ENCODE measurements around the gene PLXNA2. TPM values are rescaled to one million over a fixed set of nuclear protein-coding genes. Genes with fewer than 3 reads are reported as not detected.

PLXNA2 gene
- total RNA-seq, 1 experiment from 2014 or later, result 6.0 TPM

- no peak for DNase-seq (ENCODE audit: low read depth)
These were observed 243.7 kb downstream of the PLXNA2 start for GRCh38 chr1:208000504-208000903.

GRCh38 chr1:207999972-208000371 lies 244.2 kb downstream of the PLXNA2 start:
- no peak for DNase-seq (ENCODE audit: low read depth)

GRCh38 chr1:207999274-207999915 lies 244.8 kb downstream of the PLXNA2 start:
- no peak for DNase-seq (ENCODE audit: low read depth)

GRCh38 chr1:207998691-207999090 lies 245.5 kb downstream of the PLXNA2 start:
- no peak for DNase-seq (ENCODE audit: low read depth)

- peak; percentile 53 for DNase-seq (ENCODE audit: low read depth)
These were observed 246.5 kb downstream of the PLXNA2 start for GRCh38 chr1:207997486-207998268.

GRCh38 chr1:207996636-207997035 lies 247.5 kb downstream of the PLXNA2 start:
- no peak for DNase-seq (ENCODE audit: low read depth)

- no peak for DNase-seq (ENCODE audit: low read depth)
These were observed 248.6 kb downstream of the PLXNA2 start for GRCh38 chr1:207995576-207995975.

- no peak for DNase-seq (ENCODE audit: low read depth)
These were observed 250.4 kb downstream of the PLXNA2 start for GRCh38 chr1:207993477-207994445.

- no peak for DNase-seq (ENCODE audit: low read depth)
These were observed 251.4 kb downstream of the PLXNA2 start for GRCh38 chr1:207992677-207993236.

GRCh38 chr1:207991583-207992026 lies 252.6 kb downstream of the PLXNA2 start:
- no peak for DNase-seq (ENCODE audit: low read depth)

- DNase-seq (ENCODE audit: low read depth), result no peak
These were observed 253.2 kb downstream of the PLXNA2 start for GRCh38 chr1:207990876-207991582.

GRCh38 chr1:207990455-207990854 lies 253.7 kb downstream of the PLXNA2 start:
- no peak for DNase-seq (ENCODE audit: low read depth)

- DNase-seq (ENCODE audit: low read depth), result no peak
These were observed 255.6 kb downstream of the PLXNA2 start for GRCh38 chr1:207988326-207989165.

- peak; percentile 21 for DNase-seq (ENCODE audit: low read depth)
These were observed 257.0 kb downstream of the PLXNA2 start for GRCh38 chr1:207987164-207987563.

GRCh38 chr1:207985996-207986395 lies 258.2 kb downstream of the PLXNA2 start:
- no peak for DNase-seq (ENCODE audit: low read depth)

- no peak for DNase-seq (ENCODE audit: low read depth)
These were observed 259.2 kb downstream of the PLXNA2 start for GRCh38 chr1:207984831-207985572.

GRCh38 chr1:207983044-207983635 lies 261.0 kb downstream of the PLXNA2 start:
- DNase-seq (ENCODE audit: low read depth), result no peak

GRCh38 chr1:207981976-207982375 lies 262.2 kb downstream of the PLXNA2 start:
- DNase-seq (ENCODE audit: low read depth), result peak; percentile 31

GRCh38 chr1:207978441-207978840 lies 265.7 kb downstream of the PLXNA2 start:
- no peak for DNase-seq (ENCODE audit: low read depth)
